OCI-LY7 (cell line): ENCODE measurements around the gene SEMA7A. TPM values are rescaled to one million over a fixed set of nuclear protein-coding genes. Genes with fewer than 3 reads are reported as not detected.

Experiments used
- BruUV-seq: library from RNA; stranded (reverse); fragments of 400-500 nt; replicated peaks from 2 replicates; lab custom pipeline; 2021; lab: Mats Ljungman, UMichigan
- CTCF ChIA-PET: fragments of 300-600 bp; sonication (Branson Sonifier 250); formaldehyde crosslinking; loops from one replicate; lab custom pipeline; 2022; ENCODE audit warnings: antibody characterized with exemption; ENCODE audit not compliant: unreplicated experiment; lab: Charles Lee
- POLR2A ChIA-PET: fragments of 300-600 bp; sonication (Branson Sonifier 250); formaldehyde crosslinking; loops from one replicate; lab custom pipeline; 2022; ENCODE audit warnings: antibody characterized with exemption; lab: Charles Lee
- DNase-seq: peaks from one replicate; pipeline ENCODE4 v3.0.0-alpha.2; 2015; ENCODE audit warnings: low spot score
- H2AFZ ChIP-seq: fragments of 200-600 bp; sonication (generic), shearing (Covaris generic); 2 replicates; pipeline ENCODE4 v1.6.1; 2014; ENCODE audit warnings: mild to moderate bottlenecking, antibody characterized with exemption, low read length, moderate library complexity
- H3K27ac ChIP-seq: fragments of 200-600 bp; sonication (generic); 2 replicates; pipeline ENCODE4 v1.5.1; 2014; ENCODE audit warnings: mixed run types, low read depth, mild to moderate bottlenecking, moderate library complexity, low read length, inconsistent platforms; ENCODE audit not compliant: poor library complexity, severe bottlenecking
- H3K36me3 ChIP-seq: fragments of 200-600 bp; sonication (generic); 2 replicates; pipeline ENCODE4 v1.6.1; 2014; ENCODE audit warnings: mild to moderate bottlenecking, antibody characterized with exemption, low read length, moderate library complexity, mixed read lengths; ENCODE audit not compliant: insufficient read depth
- H3K4me1 ChIP-seq: fragments of 200-600 bp; sonication (generic); 2 replicates; pipeline ENCODE4 v1.5.1; 2014; ENCODE audit warnings: mild to moderate bottlenecking, low read length; ENCODE audit not compliant: insufficient read depth, poor library complexity, severe bottlenecking
- H3K4me2 ChIP-seq: fragments of 200-600 bp; sonication (generic); 2 replicates; pipeline ENCODE4 v1.6.1; 2014; ENCODE audit warnings: mild to moderate bottlenecking, low read length
- H3K4me3 ChIP-seq: fragments of 200-600 bp; sonication (generic); 2 replicates; pipeline ENCODE4 v1.5.1; 2014; ENCODE audit warnings: mild to moderate bottlenecking, low read depth, low read length; ENCODE audit not compliant: poor library complexity, severe bottlenecking
- H3K79me2 ChIP-seq: fragments of 200-600 bp; sonication (generic); 2 replicates; pipeline ENCODE4 v1.6.1; 2016; ENCODE audit warnings: low read depth, mild to moderate bottlenecking, low read length, moderate library complexity, mixed read lengths; ENCODE audit not compliant: insufficient read depth
- H3K9me2 ChIP-seq: fragments of 200-600 bp; sonication (generic); 2 replicates; pipeline ENCODE4 v1.6.1; 2016; ENCODE audit warnings: mild to moderate bottlenecking, low read length, mixed read lengths; ENCODE audit not compliant: insufficient read depth
- H3K9me3 ChIP-seq: fragments of 200-600 bp; sonication (generic); 2 replicates; pipeline ENCODE4 v1.6.1; 2014; ENCODE audit warnings: mild to moderate bottlenecking, mixed run types, low read length, mixed read lengths
- H4K20me1 ChIP-seq: fragments of 200-600 bp; sonication (generic); 2 replicates; pipeline ENCODE4 v1.6.1; 2014; ENCODE audit warnings: mild to moderate bottlenecking, antibody characterized with exemption, low read length, moderate library complexity, mixed read lengths; ENCODE audit not compliant: insufficient read depth
- CTCF ChIP-seq: fragments of 200-600 bp; sonication (generic); conservative IDR thresholded peaks from 2 replicates; pipeline ENCODE4 v1.5.1; 2014; ENCODE audit warnings: mild to moderate bottlenecking, antibody characterized with exemption, low read length, moderate library complexity, mixed read lengths
- EZH2phosphoT487 ChIP-seq: fragments of 200-600 bp; sonication (generic); IDR thresholded peaks from 2 replicates; pipeline ENCODE4 v1.6.1; 2018; ENCODE audit warnings: low read depth, borderline replicate concordance, mild to moderate bottlenecking, mixed run types, antibody characterized with exemption, low read length, moderate library complexity, mixed read lengths
- intact Hi-C: fragments of 100-400 bp; cut with micrococcal nuclease; formaldehyde crosslinking; loops from one replicate; pipeline ENCODE4 v1.10.0; 2022; ENCODE audit not compliant: unreplicated experiment
- total RNA-seq, 2 experiments: library from RNA; depleted of rRNA in 1 of 2; stranded (reverse); fragments of >200 nt in 1 of 2; shearing (Covaris generic) in 1 of 2; gene quantifications; 2 replicates each; pipeline ENCODE4 v1.2.3, GENCODE V29; 2014 to 2022

SEMA7A gene
- total RNA-seq, 2 experiments from 2014 or later: 0.06 to 1.0 TPM

DNA sequence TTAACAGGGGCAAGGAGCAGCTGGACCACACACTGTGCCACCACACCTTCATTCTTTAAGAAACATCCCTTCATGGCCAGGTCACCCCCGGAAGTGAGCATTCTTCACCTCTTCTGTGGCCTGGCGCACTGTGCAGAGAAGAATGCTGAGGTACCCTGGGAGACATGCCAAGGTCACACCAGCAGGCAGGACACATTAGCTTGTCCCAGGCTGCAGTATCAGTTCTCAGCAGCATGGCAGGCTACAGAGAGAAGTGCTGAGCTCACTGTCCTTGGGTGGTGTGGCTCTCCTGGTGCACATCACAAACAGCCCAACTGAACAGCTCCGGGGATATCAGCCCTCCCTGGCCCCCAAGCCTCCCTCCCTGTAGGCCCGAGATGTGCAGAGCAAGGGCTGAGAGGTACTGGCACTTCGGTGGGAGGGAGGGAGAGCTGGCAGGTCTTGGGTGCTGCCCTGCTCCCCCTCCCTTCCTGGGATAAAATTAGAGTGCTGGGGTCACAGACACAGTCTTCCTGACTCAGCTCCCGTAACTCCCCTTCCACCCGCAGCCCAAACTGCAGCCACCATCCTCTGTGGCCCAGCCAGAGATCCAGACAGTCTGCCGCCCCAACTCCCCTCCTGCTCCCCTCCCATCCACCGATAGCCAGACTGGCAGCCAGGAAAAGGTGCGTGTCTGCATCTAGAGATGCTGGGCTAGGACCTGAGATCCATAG lies 13.4 kb downstream of the SEMA7A start:
- POLR2A ChIA-PET: no interaction called here

GRCh38 chr15:74419432-74419831 lies 14.3 kb downstream of the SEMA7A start:
- H3K79me2 ChIP-seq: no peaks in the 10 kb centered on the region
- no peaks in the 10 kb centered on the region for H3K9me3 ChIP-seq
- H3K36me3 ChIP-seq: no peaks in the 10 kb centered on the region
- no peak for DNase-seq
- H3K4me3 ChIP-seq: no peak overlapping the region
- H3K9me2 ChIP-seq: no peaks in the 10 kb centered on the region
- H3K4me2 ChIP-seq: no peak overlapping the region
- CTCF ChIA-PET: no interaction called here
- intact Hi-C loops: no loop called here
- no peak overlapping the region for H3K27ac ChIP-seq
- POLR2A ChIA-PET: interaction anchor here (0.6 kb wide), 1 partner anchor 10 kb away, joined by 3 read pairs; no protein-coding TSS in a partner anchor
- H4K20me1 ChIP-seq: no peaks in the 10 kb centered on the region
- no peak overlapping the region for H2AFZ ChIP-seq
- no peak for TF ChIP-seq CTCF
- no peak for TF ChIP-seq EZH2phosphoT487
- BruUV-seq: no TSS peak
- H3K4me1 ChIP-seq: peaks cover 24% of the 10 kb centered on the region

More for the DNA sequence above, 13.4 kb downstream of the SEMA7A start:
- TF ChIP-seq EZH2phosphoT487 (no peak), CTCF (no peak)
- H4K20me1 ChIP-seq: no peaks in the 10 kb centered on the region
- no peak overlapping the region for H2AFZ ChIP-seq
- BruUV-seq: no TSS peak
- H3K4me3 ChIP-seq: no peak overlapping the region
- H3K9me3 ChIP-seq: no peaks in the 10 kb centered on the region
- H3K79me2 ChIP-seq: no peaks in the 10 kb centered on the region
- H3K9me2 ChIP-seq: no peaks in the 10 kb centered on the region
- CTCF ChIA-PET: no interaction called here
- H3K4me2 ChIP-seq: no peak overlapping the region
- no peaks in the 10 kb centered on the region for H3K36me3 ChIP-seq
- no peak overlapping the region for H3K27ac ChIP-seq
- DNase-seq: no peak
- H3K4me1 ChIP-seq: peaks cover 21% of the 10 kb centered on the region
- intact Hi-C loops: no loop called here
